T-helper 22 cell (primary cell): Measurements from ENCODE around the gene PARK7.

Source experiments
- DNase-seq: peaks from one replicate; pipeline ENCODE4 v3.0.0-alpha.2; 2020; ENCODE audit warnings: low read depth

PARK7 gene

DNA sequence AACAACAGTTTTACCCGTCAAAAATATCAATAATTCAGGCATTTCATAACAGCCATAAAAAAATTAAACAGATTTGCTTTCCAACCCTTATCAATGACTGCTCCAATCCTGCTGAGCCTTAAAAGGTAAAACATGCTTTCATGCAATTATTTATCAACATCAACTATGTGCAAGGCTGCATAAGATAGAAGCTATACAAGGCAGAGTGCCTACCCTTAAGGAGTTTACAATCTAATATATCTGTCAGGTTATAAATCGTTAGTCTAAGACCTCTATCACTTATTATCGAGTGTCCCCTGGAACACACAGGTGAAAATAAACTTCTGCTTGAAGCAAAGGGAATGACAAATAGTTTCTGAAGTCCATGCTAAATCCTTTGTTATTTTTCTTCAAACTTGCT lies 62.8 kb downstream of the PARK7 start:
- no peak for DNase-seq

- DNase-seq = no peak
These were observed 63.7 kb downstream of the PARK7 start for GRCh38 chr1:8025061-8025670.

DNA sequence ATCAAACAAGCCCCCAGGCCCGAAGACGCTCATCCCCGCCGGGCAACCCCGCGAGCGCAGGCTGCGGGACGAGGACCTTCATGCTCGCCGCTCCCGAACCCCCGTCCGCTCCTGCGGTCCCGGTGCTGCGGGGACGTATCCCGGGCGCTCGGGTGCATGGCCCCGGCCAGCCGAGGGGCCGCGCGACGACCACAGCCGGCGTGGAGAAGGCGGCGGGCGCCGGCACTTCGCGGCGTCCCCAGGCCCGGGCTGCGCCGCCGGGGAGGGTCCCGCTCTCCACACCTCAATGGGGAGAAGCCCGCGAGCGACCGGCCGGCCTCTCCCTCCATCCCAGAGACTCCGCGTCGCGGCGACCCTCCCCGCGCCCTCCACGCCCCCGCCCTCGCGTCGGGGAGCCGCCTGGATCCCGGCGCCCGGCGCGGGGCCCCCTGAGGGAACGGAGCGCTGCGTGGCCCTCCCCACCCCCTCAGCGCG lies 64.2 kb downstream of the PARK7 start:
- no peak for DNase-seq

DNA sequence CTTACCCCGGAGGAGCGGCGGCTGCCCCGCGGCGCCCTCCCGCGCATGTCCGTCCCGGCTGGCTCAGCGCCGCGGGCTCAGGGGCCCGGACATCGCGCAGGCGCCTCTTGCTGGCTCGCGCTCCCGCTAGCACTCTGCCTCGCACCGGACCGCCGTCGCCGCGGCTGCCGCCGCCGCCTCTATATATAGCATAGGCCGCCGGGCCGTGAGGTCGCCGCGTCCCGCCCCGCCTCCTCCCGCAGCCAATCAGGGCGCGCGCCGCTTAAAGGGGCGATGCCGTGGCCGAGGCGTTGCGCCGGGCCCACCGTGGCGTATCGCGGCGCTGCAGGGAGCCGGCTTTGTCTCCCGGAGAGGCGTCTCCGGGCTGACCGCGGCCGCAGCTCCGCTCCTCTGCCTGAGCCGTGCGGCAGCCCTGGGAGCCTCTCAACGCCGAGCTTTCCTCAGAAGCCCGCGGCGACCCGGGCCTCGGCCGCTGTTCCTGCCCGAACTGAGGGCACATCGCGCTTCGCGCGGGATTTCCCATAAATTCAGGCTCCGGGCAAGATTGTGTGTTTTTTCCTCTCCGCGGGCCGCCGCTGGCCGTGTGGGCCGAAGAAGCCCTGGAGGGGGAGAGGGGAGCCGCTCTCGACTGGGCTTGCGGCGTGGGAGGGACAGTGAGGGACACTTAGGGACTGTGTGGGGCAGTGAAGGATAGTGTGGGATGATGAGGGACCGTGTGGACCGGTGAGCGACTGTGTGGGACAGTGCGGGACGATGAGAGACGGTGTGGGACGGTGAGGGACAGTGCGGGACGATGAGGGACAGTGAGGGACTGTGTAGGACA lies 64.9 kb downstream of the PARK7 start, which contains the start of gene ERRFI1:
ERRFI1 (minus strand) TSS at position 157 of the 823 bp plus-strand sequence. CDS start 10,690 bp downstream, outside the sequence.
- peak; percentile 76 for DNase-seq

DNA sequence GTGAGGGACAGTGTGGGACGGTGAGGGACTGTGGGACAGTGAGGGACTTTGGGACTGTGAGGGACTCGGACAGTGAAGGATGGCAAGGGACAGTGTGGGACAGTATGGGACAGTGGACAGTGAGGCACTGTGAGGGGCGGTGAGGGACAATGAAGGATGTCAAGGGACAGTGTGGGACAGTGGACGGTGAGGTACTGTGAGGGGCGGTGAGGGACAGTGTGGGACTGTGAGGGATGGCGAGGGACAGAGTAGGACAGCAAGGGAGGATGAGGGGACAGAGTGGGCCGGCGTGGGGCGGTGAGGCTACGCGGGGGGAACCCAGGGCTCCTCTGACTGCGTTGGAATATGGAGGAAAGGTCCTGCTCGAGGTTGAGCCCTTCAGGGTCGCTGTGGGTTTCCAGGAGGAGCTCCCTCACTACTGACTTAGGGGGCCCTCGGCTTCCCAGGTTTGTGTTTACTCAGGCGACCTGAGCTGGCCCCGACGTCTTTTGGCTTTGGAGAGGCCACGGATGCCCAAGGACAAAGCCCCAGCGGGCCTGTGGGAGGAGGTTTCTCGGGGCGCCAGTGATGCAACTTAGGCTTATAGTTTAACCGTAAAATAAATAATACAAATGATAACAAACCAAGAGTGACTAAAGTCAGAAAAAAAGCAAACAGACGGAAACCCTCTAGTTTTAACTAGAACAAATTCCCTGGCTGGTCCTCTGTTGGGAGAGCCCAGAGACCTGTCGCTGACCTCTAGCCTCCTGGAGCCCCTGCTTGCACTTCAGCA lies 65.7 kb downstream of the PARK7 start:
- no peak for DNase-seq

DNA sequence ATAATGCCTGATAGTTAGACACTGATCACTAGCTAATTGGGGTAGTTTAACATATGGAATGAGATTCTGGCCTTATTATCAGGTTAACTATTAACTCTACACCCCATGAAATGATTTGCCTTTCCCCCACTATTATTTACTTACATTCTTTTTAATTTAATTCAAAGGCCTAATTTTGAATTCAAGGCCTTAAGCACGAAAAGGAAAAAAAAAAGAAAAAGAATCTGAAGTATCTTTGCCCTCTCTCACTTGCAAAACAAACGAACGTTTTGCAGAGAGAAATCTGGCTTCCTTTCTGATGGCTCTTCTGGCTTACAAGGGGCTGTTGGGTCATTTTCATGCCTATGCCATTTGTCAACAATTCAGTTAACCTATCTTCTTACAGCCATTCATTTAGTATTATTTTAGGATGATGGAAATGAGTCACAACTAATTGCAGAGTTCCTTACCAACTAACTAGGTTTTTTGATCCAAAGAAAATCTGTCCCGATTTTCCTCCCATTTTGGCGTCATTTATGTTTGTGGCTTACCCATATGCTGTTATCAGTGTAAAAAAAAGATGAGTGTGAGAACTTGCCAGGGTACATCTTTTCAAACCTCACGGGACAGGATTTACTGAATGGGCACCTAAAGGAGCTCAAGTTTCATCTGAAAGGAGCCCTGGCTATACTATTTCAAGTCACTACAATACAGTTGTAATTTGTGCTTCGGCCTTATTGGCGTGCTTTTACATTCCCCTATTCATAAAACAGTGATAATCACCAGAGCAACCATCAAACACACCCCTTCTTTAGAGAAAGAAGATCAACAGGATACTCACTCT lies 66.4 kb downstream of the PARK7 start:
- DNase-seq = no peak

DNA sequence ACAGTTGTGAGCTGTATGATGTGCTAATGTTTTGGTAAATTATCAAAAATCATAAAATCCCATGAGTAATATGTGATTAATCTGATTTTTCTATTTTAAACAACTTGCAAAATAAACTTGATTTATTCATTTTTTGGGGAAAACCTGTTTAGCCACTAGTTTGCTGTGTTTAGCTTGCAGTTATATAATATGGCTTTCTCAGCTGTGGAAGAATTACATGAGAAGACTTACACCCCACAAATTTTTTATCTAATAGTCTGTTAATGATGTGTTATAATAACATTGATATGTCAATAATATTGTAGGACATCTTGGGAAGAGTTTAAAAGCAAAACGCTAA lies 67.0 kb downstream of the PARK7 start:
- no peak for DNase-seq

DNA sequence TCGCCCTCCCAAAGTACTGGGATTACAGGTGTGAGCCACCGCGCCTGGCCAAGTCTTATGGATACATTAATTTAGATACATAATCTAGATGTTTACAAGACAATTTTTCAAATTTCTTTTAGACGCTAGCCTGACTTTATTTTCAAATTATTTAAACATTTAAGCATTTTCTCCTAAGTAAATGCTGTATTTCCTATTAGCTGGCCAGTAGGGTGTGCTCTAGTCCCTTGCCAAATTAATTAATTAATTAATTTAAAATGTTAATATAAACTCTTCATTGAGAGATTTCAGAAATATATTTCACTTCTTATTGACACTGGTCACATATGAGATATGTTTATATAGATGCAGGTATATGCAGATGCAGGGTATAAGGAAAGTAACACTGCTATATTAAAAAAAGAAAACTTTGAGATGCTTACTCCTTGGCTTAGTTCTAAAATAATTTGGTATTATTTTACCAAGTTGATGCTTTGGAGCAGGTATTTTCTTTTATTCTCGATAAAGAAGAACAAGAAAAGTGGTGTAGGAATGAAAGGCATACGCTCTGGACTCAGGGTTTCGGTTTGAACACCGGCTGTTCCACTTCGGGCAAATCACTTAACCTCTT lies 69.8 kb downstream of the PARK7 start:
- no peak for DNase-seq

GRCh38 chr1:8032366-8032910 lies 70.9 kb downstream of the PARK7 start:
- DNase-seq = no peak

DNA sequence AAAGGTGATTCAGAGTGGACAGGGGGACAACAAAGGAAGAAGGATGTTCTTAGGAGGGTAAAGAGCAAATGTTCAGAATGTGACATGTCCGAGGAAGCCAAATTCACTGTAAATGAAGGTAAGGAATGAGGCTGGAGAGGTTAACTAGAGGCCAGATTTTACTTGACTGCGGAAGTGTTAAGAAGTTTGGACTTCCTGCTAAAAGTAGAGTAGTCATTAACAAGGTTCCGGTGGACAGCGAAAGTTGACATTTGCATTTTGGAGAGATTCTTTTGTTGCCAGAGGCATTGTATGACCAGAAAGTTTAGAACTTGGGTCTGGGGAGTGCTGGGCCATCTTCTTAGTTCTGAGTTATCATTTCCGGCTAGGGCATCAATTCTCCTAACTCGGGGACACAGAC lies 71.8 kb downstream of the PARK7 start:
- no peak for DNase-seq
